ENCODE measurements around the gene OPCML.

OPCML gene

GRCh38 chr11:132821499-132821898 lies 710.8 kb downstream of the OPCML start:
- no peak for DNase-seq

- peak; percentile 88 for DNase-seq
These were observed 711.3 kb downstream of the OPCML start for GRCh38 chr11:132821014-132821413.

- no peak for DNase-seq
These were observed 713.4 kb downstream of the OPCML start for GRCh38 chr11:132818951-132819350.

- no peak for DNase-seq
These were observed 714.9 kb downstream of the OPCML start for GRCh38 chr11:132817387-132817786.

GRCh38 chr11:132814410-132814809 lies 717.9 kb downstream of the OPCML start:
- no peak for DNase-seq

- no peak for DNase-seq
These were observed 720.7 kb downstream of the OPCML start for GRCh38 chr11:132811649-132812048.

- DNase-seq, result no peak
These were observed 723.2 kb downstream of the OPCML start for GRCh38 chr11:132809070-132809469.

GRCh38 chr11:132804258-132804657 lies 728.0 kb downstream of the OPCML start:
- DNase-seq, result no peak

GRCh38 chr11:132803436-132803835 lies 728.9 kb downstream of the OPCML start:
- DNase-seq, result peak; percentile 52

GRCh38 chr11:132802947-132803346 lies 729.4 kb downstream of the OPCML start:
- DNase-seq, result no peak

GRCh38 chr11:132793831-132794230 lies 738.5 kb downstream of the OPCML start:
- DNase-seq, result no peak

GRCh38 chr11:132792341-132793140 lies 739.8 kb downstream of the OPCML start:
- DNase-seq, result no peak

GRCh38 chr11:132790971-132791370 lies 741.3 kb downstream of the OPCML start:
- no peak for DNase-seq

- no peak for DNase-seq
These were observed 741.8 kb downstream of the OPCML start for GRCh38 chr11:132790466-132790865.

- DNase-seq, result no peak
These were observed 743.4 kb downstream of the OPCML start for GRCh38 chr11:132788816-132789325.

- no peak for DNase-seq
These were observed 746.4 kb downstream of the OPCML start for GRCh38 chr11:132785878-132786277.

GRCh38 chr11:132784441-132784840 lies 747.9 kb downstream of the OPCML start:
- DNase-seq, result peak; percentile 39

GRCh38 chr11:132782102-132782501 lies 750.2 kb downstream of the OPCML start:
- no peak for DNase-seq

- DNase-seq, result no peak
These were observed 752.3 kb downstream of the OPCML start for GRCh38 chr11:132780046-132780445.

- DNase-seq, result peak; percentile 21
These were observed 752.8 kb downstream of the OPCML start for GRCh38 chr11:132779497-132779896.

- no peak for DNase-seq
These were observed 755.0 kb downstream of the OPCML start for GRCh38 chr11:132777067-132777975.

GRCh38 chr11:132773751-132774150 lies 758.5 kb downstream of the OPCML start:
- no peak for DNase-seq

- DNase-seq, result no peak
These were observed 759.4 kb downstream of the OPCML start for GRCh38 chr11:132772703-132773545.

Measured in EL (cell line).